Activated B cell treated with CpG ODN at 0.5 μM for 24 hours (primary cell): Measurements from ENCODE around the gene VPS35L. TPM values are rescaled to one million over a fixed set of nuclear protein-coding genes. Genes with fewer than 3 reads are reported as not detected.

Source experiments
- ATAC-seq: fragments of 200-7000 bp; cut with Tn5 transposase; one replicate; pipeline ENCODE4 v1.10.0; 2021; ENCODE audit warnings: low read depth, mild to moderate bottlenecking, moderate library complexity
- CTCF ChIA-PET: fragments of 350-600 bp; sonication (Branson Sonifier 250); formaldehyde crosslinking; loops from one replicate; lab custom pipeline; 2021; ENCODE audit warnings: antibody characterized with exemption; lab: Charles Lee
- POLR2A ChIA-PET: fragments of 350-600 bp; sonication (Branson Sonifier 250); formaldehyde crosslinking; loops from one replicate; lab custom pipeline; 2021; ENCODE audit warnings: antibody characterized with exemption; lab: Charles Lee
- DNase-seq: peaks from one replicate; pipeline ENCODE4 v3.0.0; 2022
- H3K27ac Mint-ChIP-seq: one replicate; pipeline ENCODE4 v1.8.0; 2020; ENCODE audit warnings: mixed read lengths
- H3K27me3 Mint-ChIP-seq: one replicate; pipeline ENCODE4 v1.8.0; 2021; ENCODE audit warnings: mixed read lengths
- H3K36me3 Mint-ChIP-seq: one replicate; pipeline ENCODE4 v1.8.0; 2021; ENCODE audit warnings: low read depth, mixed read lengths
- H3K4me1 Mint-ChIP-seq: one replicate; pipeline ENCODE4 v1.8.0; 2021; ENCODE audit warnings: mixed read lengths
- H3K4me3 Mint-ChIP-seq: one replicate; pipeline ENCODE4 v1.8.0; 2020; ENCODE audit warnings: mild to moderate bottlenecking, mixed read lengths
- H3K9me3 Mint-ChIP-seq: one replicate; pipeline ENCODE4 v1.8.0; 2020; ENCODE audit warnings: mixed read lengths
- intact Hi-C: fragments of 100-400 bp; cut with micrococcal nuclease; formaldehyde crosslinking; loops from one replicate; pipeline ENCODE4 v1.15.1; 2024
- total RNA-seq: library from RNA; stranded (reverse); gene quantifications from 2 replicates; pipeline ENCODE4 v1.2.3, GENCODE V29; 2022
- TF ChIP-seq, protein P1 (sequence below): fragments of 200-600 bp; IDR thresholded peaks from one replicate; pipeline ENCODE4 v1.8.0; 2022; ENCODE audit warnings: antibody characterized with exemption, mild to moderate bottlenecking

Gene VPS35L
- total RNA-seq, 1 donor from 2014 or later: 66.0 TPM

DNA sequence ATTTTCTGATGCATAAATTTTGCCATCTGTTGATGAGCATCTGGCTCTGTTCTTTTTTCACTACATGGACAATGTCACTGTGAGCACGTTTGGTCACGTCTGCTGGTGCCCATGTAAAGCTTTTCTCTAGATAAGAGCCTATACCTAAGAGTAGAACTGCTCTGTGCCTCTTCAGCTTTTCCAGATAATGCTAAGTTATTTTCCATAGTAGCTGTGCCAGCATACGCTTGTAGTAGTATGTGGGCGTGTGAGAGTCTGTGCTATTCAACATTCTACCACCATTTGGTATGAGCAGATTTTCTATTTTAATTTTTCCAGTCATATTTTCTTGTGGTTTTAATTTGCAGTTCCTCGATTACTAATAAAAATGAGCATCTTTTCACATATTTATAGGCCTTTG lies 33.2 kb downstream of the VPS35L start:
- Mint-ChIP-seq H3K36me3 (peaks cover 71% of the 10 kb centered on the region), H3K27ac (no peak overlapping the region), H3K9me3 (peaks cover 3% of the 10 kb centered on the region), H3K27me3 (no peaks in the 10 kb centered on the region), H3K4me1 (peaks cover 7% of the 10 kb centered on the region), H3K4me3 (no peak overlapping the region)
- DNase-seq (no peak), ATAC-seq (no peak)
- TF ChIP-seq, protein P1, sequence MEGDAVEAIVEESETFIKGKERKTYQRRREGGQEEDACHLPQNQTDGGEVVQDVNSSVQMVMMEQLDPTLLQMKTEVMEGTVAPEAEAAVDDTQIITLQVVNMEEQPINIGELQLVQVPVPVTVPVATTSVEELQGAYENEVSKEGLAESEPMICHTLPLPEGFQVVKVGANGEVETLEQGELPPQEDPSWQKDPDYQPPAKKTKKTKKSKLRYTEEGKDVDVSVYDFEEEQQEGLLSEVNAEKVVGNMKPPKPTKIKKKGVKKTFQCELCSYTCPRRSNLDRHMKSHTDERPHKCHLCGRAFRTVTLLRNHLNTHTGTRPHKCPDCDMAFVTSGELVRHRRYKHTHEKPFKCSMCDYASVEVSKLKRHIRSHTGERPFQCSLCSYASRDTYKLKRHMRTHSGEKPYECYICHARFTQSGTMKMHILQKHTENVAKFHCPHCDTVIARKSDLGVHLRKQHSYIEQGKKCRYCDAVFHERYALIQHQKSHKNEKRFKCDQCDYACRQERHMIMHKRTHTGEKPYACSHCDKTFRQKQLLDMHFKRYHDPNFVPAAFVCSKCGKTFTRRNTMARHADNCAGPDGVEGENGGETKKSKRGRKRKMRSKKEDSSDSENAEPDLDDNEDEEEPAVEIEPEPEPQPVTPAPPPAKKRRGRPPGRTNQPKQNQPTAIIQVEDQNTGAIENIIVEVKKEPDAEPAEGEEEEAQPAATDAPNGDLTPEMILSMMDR: no peak
- CTCF ChIA-PET: no interaction called here
- POLR2A ChIA-PET: no interaction called here
- intact Hi-C loops: no loop called here

- TF ChIP-seq, protein P1: no peak
- Mint-ChIP-seq H3K4me3 (no peak overlapping the region), H3K4me1 (peaks cover 3% of the 10 kb centered on the region), H3K27ac (no peak overlapping the region), H3K36me3 (peaks cover 70% of the 10 kb centered on the region), H3K27me3 (no peaks in the 10 kb centered on the region), H3K9me3 (no peaks in the 10 kb centered on the region)
- no peak for DNase-seq
- POLR2A ChIA-PET: no interaction called here
- intact Hi-C loops: no loop called here
- CTCF ChIA-PET: interaction anchor here (0.6 to 1.7 kb wide), 3 partner anchors 11 to 69 kb away, joined by 3 to 6 read pairs (median 3); no protein-coding TSS in a partner anchor
- no peak for ATAC-seq
These were observed 33.6 kb downstream of the VPS35L start for GRCh38 chr16:19589106-19589505.

DNA sequence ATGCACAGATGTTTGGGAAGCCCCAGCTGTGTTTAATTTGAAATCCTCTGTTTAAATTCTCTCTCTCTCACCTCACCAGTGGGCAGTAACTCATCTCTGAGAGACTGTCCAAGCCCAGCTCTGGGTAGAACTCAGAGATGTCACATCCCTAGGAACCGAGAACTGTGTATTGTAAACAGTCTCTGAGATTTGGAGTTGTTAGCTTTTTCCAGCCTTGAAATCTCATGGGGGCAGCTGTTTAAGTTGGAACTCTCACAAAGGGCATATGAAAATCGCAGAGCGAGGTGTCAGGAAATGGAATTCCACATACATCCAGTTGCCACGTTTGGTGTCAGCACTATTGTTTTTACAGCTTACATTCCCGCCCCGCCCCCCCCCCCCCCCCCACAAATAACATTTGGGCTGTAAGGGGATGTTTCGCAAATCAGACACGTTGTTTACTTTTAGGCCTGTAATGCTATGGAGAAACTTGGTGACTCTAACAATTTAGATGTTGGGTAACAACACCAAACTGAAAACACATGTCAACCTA lies 34.3 kb downstream of the VPS35L start:
- ChIA-PET CTCF (interaction anchor here (0.6 to 1.7 kb wide), 3 partner anchors 10 to 69 kb away, joined by 3 to 6 read pairs (median 3); no protein-coding TSS in a partner anchor), POLR2A (no interaction called here)
- Mint-ChIP-seq H3K36me3 (peaks cover 68% of the 10 kb centered on the region), H3K4me3 (no peak overlapping the region), H3K9me3 (no peaks in the 10 kb centered on the region), H3K4me1 (peaks cover 1% of the 10 kb centered on the region), H3K27ac (no peak overlapping the region), H3K27me3 (no peaks in the 10 kb centered on the region)
- ATAC-seq (no peak), DNase-seq (no peak)
- intact Hi-C loops: no loop called here
- TF ChIP-seq, protein P1: no peak

- no peaks in the 10 kb centered on the region for H3K4me1 Mint-ChIP-seq
- DNase-seq (no peak), ATAC-seq (no peak)
- intact Hi-C loops: no loop called here
- peaks cover 68% of the 10 kb centered on the region for H3K36me3 Mint-ChIP-seq
- CTCF ChIA-PET: no interaction called here
- POLR2A ChIA-PET: no interaction called here
- no peaks in the 10 kb centered on the region for H3K9me3 Mint-ChIP-seq
- H3K4me3 Mint-ChIP-seq: no peak overlapping the region
- no peaks in the 10 kb centered on the region for H3K27me3 Mint-ChIP-seq
- no peak overlapping the region for H3K27ac Mint-ChIP-seq
- TF ChIP-seq, protein P1: no peak
These were observed 39.7 kb downstream of the VPS35L start for GRCh38 chr16:19595043-19595767.

GRCh38 chr16:19598805-19599510 lies 43.5 kb downstream of the VPS35L start:
- Mint-ChIP-seq H3K36me3 (peaks cover 63% of the 10 kb centered on the region), H3K4me1 (no peaks in the 10 kb centered on the region), H3K9me3 (no peaks in the 10 kb centered on the region), H3K4me3 (no peak overlapping the region), H3K27ac (no peak overlapping the region), H3K27me3 (no peaks in the 10 kb centered on the region)
- ATAC-seq (no peak), DNase-seq (no peak)
- TF ChIP-seq, protein P1: no peak
- POLR2A ChIA-PET: no interaction called here
- intact Hi-C loops: no loop called here
- CTCF ChIA-PET: interaction anchor here (1.7 to 4.8 kb wide), 2 partner anchors 15 to 288 kb away, joined by 4 to 22 read pairs; no protein-coding TSS in a partner anchor
